GM12878 (cell line): ENCODE measurements around the gene SBF2. TPM values are rescaled to one million over a fixed set of nuclear protein-coding genes. Genes with fewer than 3 reads are reported as not detected.
A peak's percentile ranks its signal among the peaks of the same experiment; 100 is the strongest.

Experiments
- ATAC-seq: fragments of 200-7000 bp; cut with Tn5 transposase; 3 replicates; pipeline ENCODE4 v1.9.1; 2020; ENCODE audit warnings: mild to moderate bottlenecking, moderate library complexity
- BruUV-seq: library from RNA; stranded (reverse); fragments of 400-500 nt; replicated peaks from 2 replicates; lab custom pipeline; 2021; lab: Mats Ljungman, UMichigan
- CTCF ChIA-PET: fragments of 300-600 bp; sonication (Branson Sonifier 250); formaldehyde crosslinking; extraction: SDS; loops from one replicate; lab custom pipeline; 2021; ENCODE audit warnings: inconsistent platforms; lab: Yijun Ruan, JAX
- POLR2A ChIA-PET: fragments of 350-600 bp; formaldehyde crosslinking; extraction: SDS; loops from one replicate; lab custom pipeline; 2021; ENCODE audit warnings: inconsistent platforms; lab: Charles Lee
- RAD21 ChIA-PET: fragments of 300-600 bp; sonication (Branson Sonifier 250); formaldehyde crosslinking; loops from one replicate; lab custom pipeline; 2023; ENCODE audit warnings: antibody characterized with exemption; ENCODE audit not compliant: unreplicated experiment; lab: Charles Lee
- SMC1A ChIA-PET: fragments of 300-600 bp; sonication (Branson Sonifier 250); formaldehyde crosslinking; loops from one replicate; lab custom pipeline; 2023; ENCODE audit not compliant: unreplicated experiment, uncharacterized antibody; lab: Charles Lee
- DNase-seq: peaks from one replicate; pipeline ENCODE4 v3.0.0-alpha.2; 2011; ENCODE audit warnings: low read depth, low spot score
- FAIRE-seq: peaks from 3 replicates; lab custom pipeline; 2011; peaks lifted over from hg19 to GRCh38; lab: Jason Lieb, UNC
- H2AFZ ChIP-seq: 2 replicates; pipeline ENCODE4 v1.6.0; 2011; ENCODE audit warnings: low read depth, low read length, control low read depth; ENCODE audit not compliant: control insufficient read depth
- H3K27ac ChIP-seq: 2 replicates; pipeline ENCODE4 v1.5.1; 2011; ENCODE audit warnings: control low read depth; ENCODE audit not compliant: control insufficient read depth, insufficient read depth
- H3K27me3 ChIP-seq, 2 experiments: replicated peaks in 1 of 2; 2 replicates each; pipeline versions ENCODE4 v1.6.0 to v1.6.1; 2011; ENCODE audit warnings: low read length in 1 of 2; ENCODE audit not compliant: control insufficient read depth in 2 of 2, insufficient read depth in 2 of 2
- H3K36me3 ChIP-seq, 2 experiments: 2 replicates each; pipeline ENCODE4 v1.5.1; 2011; ENCODE audit warnings: low read length in 1 of 2; ENCODE audit not compliant: control insufficient read depth in 2 of 2, insufficient read depth in 2 of 2
- H3K4me1 ChIP-seq: 2 replicates; pipeline ENCODE4 v1.6.1; 2011; ENCODE audit warnings: mild to moderate bottlenecking, low read length, moderate library complexity, mixed read lengths; ENCODE audit not compliant: control insufficient read depth, insufficient read depth
- H3K4me2 ChIP-seq: 2 replicates; pipeline ENCODE4 v1.6.0; 2011; ENCODE audit warnings: control low read depth; ENCODE audit not compliant: control insufficient read depth, insufficient read depth
- H3K4me3 ChIP-seq: fragments of 200-600 bp; sonication (generic); 2 replicates; pipeline ENCODE4 v1.5.1; 2016
- H3K79me2 ChIP-seq: 2 replicates; pipeline ENCODE4 v1.6.0; 2011; ENCODE audit warnings: low read length; ENCODE audit not compliant: control insufficient read depth, insufficient read depth
- H3K9ac ChIP-seq: 2 replicates; pipeline ENCODE4 v1.8.0; 2011; ENCODE audit warnings: low read length, control low read depth, mixed read lengths; ENCODE audit not compliant: control insufficient read depth, insufficient read depth
- H3K9me3 ChIP-seq: replicated peaks from 3 replicates; pipeline ENCODE4 v1.5.1; 2011; ENCODE audit warnings: mild to moderate bottlenecking, low read length; ENCODE audit not compliant: control insufficient read depth, insufficient read depth
- H4K20me1 ChIP-seq: 2 replicates; pipeline ENCODE4 v1.6.0; 2011; ENCODE audit not compliant: control insufficient read depth, insufficient read depth
- ATF7 ChIP-seq: fragments of 450-650 bp; IDR thresholded peaks from 2 replicates; pipeline ENCODE4 v1.6.1; 2016; ENCODE audit warnings: low read depth, mild to moderate bottlenecking
- BCL3 ChIP-seq: IDR thresholded peaks from 2 replicates; pipeline ENCODE4 v1.6.1; 2011; ENCODE audit warnings: borderline replicate concordance, low read depth, mild to moderate bottlenecking, moderate library complexity, low read length; ENCODE audit not compliant: insufficient read depth, poor library complexity, severe bottlenecking
- BHLHE40 ChIP-seq, 2 experiments: fragments of 450-650 bp in 1 of 2; IDR thresholded peaks; 2 replicates each; pipeline ENCODE4 v1.6.1; 2011 to 2017; ENCODE audit warnings: low read depth in 2 of 2, borderline replicate concordance in 1 of 2, improper control_type of control experiment in 1 of 2, low read length in 1 of 2, mild to moderate bottlenecking in 1 of 2
- EED ChIP-seq: sonication (generic); IDR thresholded peaks from 2 replicates; pipeline ENCODE4 v1.6.1; 2016; ENCODE audit warnings: antibody characterized with exemption, low read depth
- KDM1A ChIP-seq: fragments of 200-600 bp; sonication (generic); IDR thresholded peaks from 2 replicates; pipeline ENCODE4 v1.6.1; 2016; ENCODE audit warnings: borderline replicate concordance
- MXI1 ChIP-seq: fragments of 150-350 bp; IDR thresholded peaks from 2 replicates; pipeline ENCODE4 v1.6.1; 2011; ENCODE audit warnings: low read depth, mild to moderate bottlenecking, inconsistent platforms, low read length, improper control_type of control experiment
- NKRF ChIP-seq: fragments of 450-650 bp; conservative IDR thresholded peaks from 2 replicates; pipeline ENCODE4 v1.6.1; 2017; ENCODE audit warnings: mild to moderate bottlenecking, moderate library complexity
- PAX8 ChIP-seq: fragments of 450-650 bp; IDR thresholded peaks from 2 replicates; pipeline ENCODE4 v1.6.1; 2017; ENCODE audit warnings: mild to moderate bottlenecking, moderate library complexity
- RAD21 ChIP-seq: IDR thresholded peaks from 2 replicates; pipeline ENCODE4 v1.6.1; 2011; ENCODE audit warnings: mild to moderate bottlenecking, low read depth, low read length, moderate library complexity; ENCODE audit not compliant: insufficient read depth
- RCOR1 ChIP-seq: conservative IDR thresholded peaks from 2 replicates; pipeline ENCODE4 v1.6.1; 2012; ENCODE audit warnings: low read depth, low read length, improper control_type of control experiment
- RFX5 ChIP-seq: IDR thresholded peaks from 2 replicates; pipeline ENCODE4 v1.6.1; 2011; ENCODE audit warnings: low read depth, low read length, improper control_type of control experiment
- SP1 ChIP-seq: IDR thresholded peaks from one replicate; pipeline ENCODE4 v1.6.1; 2011; ENCODE audit warnings: low read depth, low read length
- SRF ChIP-seq, 2 experiments: IDR thresholded peaks; 2 replicates each; pipeline ENCODE4 v1.6.1; 2011; ENCODE audit warnings: low read depth in 2 of 2, low read length in 2 of 2, mild to moderate bottlenecking in 1 of 2, moderate library complexity in 1 of 2
- TARDBP ChIP-seq: IDR thresholded peaks from 2 replicates; pipeline ENCODE4 v1.6.1; 2016; ENCODE audit warnings: borderline replicate concordance
- YY1 ChIP-seq: IDR thresholded peaks from 2 replicates; pipeline ENCODE4 v1.6.1; 2011; ENCODE audit warnings: low read depth, mild to moderate bottlenecking, low read length
- ZNF687 ChIP-seq: fragments of 450-650 bp; IDR thresholded peaks from 2 replicates; pipeline ENCODE4 v1.6.1; 2017; ENCODE audit warnings: mild to moderate bottlenecking, moderate library complexity
- WGBS: methylation state at CpG from one replicate; pipeline ENCODE4 v1.1.6; 2016; ENCODE audit warnings: low lambda C conversion rate; ENCODE audit not compliant: insufficient replicate concordance, insufficient coverage; ENCODE audit errors: missing lambda C conversion rate; 5-methylcytosine and 5-hydroxymethylcytosine counted together
- in situ Hi-C: fragments of 300-500 bp; cut with MboI; formaldehyde crosslinking; loops from 9 replicates; pipeline ENCODE4 v1.14.3; 2018; ENCODE audit warnings: mixed read lengths
- intact Hi-C: fragments of 100-400 bp; cut with micrococcal nuclease; formaldehyde crosslinking; loops from one replicate; pipeline ENCODE4 v1.14.2; 2022; ENCODE audit not compliant: unreplicated experiment
- polyA plus RNA-seq, 11 experiments: library from polyadenylated mRNA; depleted of rRNA in 4 of 11; unstranded in 6 of 11; stranded (reverse) in 5 of 11; fragments of >200 nt; fragmentation: Nextera tagmentation in 4 of 11; fragmentation: Illumina TruSeq in 1 of 11; extraction: Ambion mirVana in 4 of 11; extraction: Trizol in 1 of 11; gene quantifications; 1 replicate in 1 of 11; 2 replicates in 10 of 11; pipeline versions ENCODE4 v1.2.1 to v1.2.3, GENCODE V29; 2011 to 2016; ENCODE audit warnings: inconsistent platforms in 2 of 11, missing spikeins in 2 of 11, low read depth in 1 of 11
- total RNA-seq, 4 experiments: library from RNA; depleted of rRNA in 3 of 4; stranded (reverse); fragments of >200 nt in 3 of 4; fragmentation: Illumina TruSeq in 1 of 4; extraction: Trizol in 1 of 4; gene quantifications; 2 replicates each; pipeline versions ENCODE4 v1.2.1 to v1.2.3, GENCODE V29; 2013 to 2021

Gene SBF2
- total and polyA plus RNA-seq, 10 of the 15 experiments (the other 5 are each of a cell fraction or from before 2014, with no cell fraction given): 0.24 to 2.3 (median 1.1) TPM

- RAD21 ChIA-PET: interaction anchor here (0.6 to 5.1 kb wide), 32 partner anchors 11 to 242 kb away, joined by 3 to 53 read pairs (median 5); partner anchors contain the start of genes SWAP70 and WEE1
- CTCF ChIA-PET: interaction anchor here (0.6 to 9.2 kb wide), 59 partner anchors 10 to 1408 kb away, joined by 3 to 126 read pairs (median 4); partner anchors contain the start of genes WEE1 and ZNF143
- POLR2A ChIA-PET: interaction anchor here (0.6 to 2.0 kb wide), 7 partner anchors 22 to 169 kb away, joined by 3 to 11 read pairs (median 4); no protein-coding TSS in a partner anchor
- SMC1A ChIA-PET: interaction anchor here (0.6 to 7.8 kb wide), 35 partner anchors 8 to 583 kb away, joined by 3 to 84 read pairs (median 5); no protein-coding TSS in a partner anchor
- Histone ChIP-seq H2AFZ (no peak overlapping the region), H3K9me3 (no peaks in the 10 kb centered on the region), H3K4me2 (peak overlapping the region; percentile 34), H3K27ac (no peak overlapping the region), H3K4me1 (peaks cover 42% of the 10 kb centered on the region), H3K9ac (no peak overlapping the region), H3K27me3 (no peaks in the 10 kb centered on the region), H4K20me1 (no peaks in the 10 kb centered on the region), H3K4me3 (no peak overlapping the region), H3K79me2 (peaks cover 6% of the 10 kb centered on the region), H3K36me3 (peaks cover 2 to 9% of the 10 kb centered on the region in 2 experiments; a peak in 3 of 4 replicates)
- FAIRE-seq: peak; percentile 78
- BruUV-seq: no TSS peak
- DNase-seq: peak; percentile 72
- ATAC-seq: peak; percentile 90
- in situ Hi-C loops (no loop called here), intact Hi-C loops (loop anchor here (1.0 to 5.0 kb wide), 6 partner anchors 86 to 286 kb away; partner anchors contain the start of genes SWAP70 and ZNF143)
- 14% methylated on average over 7 of the region's 7 CpGs for whole genome bisulfite sequencing
- TF ChIP-seq NKRF (no peak), ATF7 (0 out of 2 replicates have a peak, but pooled peaks have one; percentile 6), RAD21 (peak; percentile 97), KDM1A (no peak), SP1 (peak; percentile 27), BCL3 (no peak), RFX5 (no peak), EED (0 out of 2 replicates have a peak, but pooled peaks have one; percentile 38), ZNF687 (no peak), RCOR1 (0 out of 2 replicates have a peak, but pooled peaks have one; percentile 59), PAX8 (no peak), MXI1 (no peak), TARDBP (no peak), YY1 (0 out of 2 replicates have a peak, but pooled peaks have one; percentile 48), SRF (IDR thresholded peaks at IDR 0.05; ENCODE audit: low read depth in 2 of 2, low read length in 2 of 2) (no peak), BHLHE40 (IDR thresholded peaks at IDR 0.05; ENCODE audit: borderline replicate concordance in 1 of 2, low read depth in 2 of 2, low read length in 1 of 2) (peak; percentile 32 to 61; a peak in 3 of 4 replicates)
Measured at GRCh38 chr11:9748361-9748970, 545.6 kb downstream of the SBF2 start.
